Activated CD8-positive, alpha-beta memory T cell treated with anti-CD3 and anti-CD28 coated beads, Interleukin-2, amount 10 ng/mL, durations not matched to agents 7 days and 5 days (primary cell): ENCODE data around the gene TIAM2. TPM values are rescaled to one million over a fixed set of nuclear protein-coding genes. Genes with fewer than 3 reads are reported as not detected.

Experiments used
- ATAC-seq: fragments of 150-1000 bp; cut with Tn5 transposase; one replicate; pipeline ENCODE4 v1.10.0; 2021; ENCODE audit warnings: moderate library complexity
- CTCF ChIA-PET: fragments of 350-600 bp; sonication (Branson Sonifier 250); formaldehyde crosslinking; loops from one replicate; lab custom pipeline; 2021; ENCODE audit warnings: antibody characterized with exemption; lab: Charles Lee
- DNase-seq: peaks from one replicate; pipeline ENCODE4 v3.0.0-alpha.2; 2020
- H3K27ac Mint-ChIP-seq: one replicate; pipeline ENCODE4 v1.8.0; 2021; ENCODE audit warnings: mild to moderate bottlenecking, mixed read lengths
- H3K27me3 Mint-ChIP-seq: one replicate; pipeline ENCODE4 v1.8.0; 2021; ENCODE audit warnings: mixed read lengths
- H3K36me3 Mint-ChIP-seq: one replicate; pipeline ENCODE4 v1.8.0; 2021; ENCODE audit warnings: mild to moderate bottlenecking, mixed read lengths
- H3K4me1 Mint-ChIP-seq: one replicate; pipeline ENCODE4 v1.8.0; 2021; ENCODE audit warnings: mixed read lengths
- H3K4me3 Mint-ChIP-seq: one replicate; pipeline ENCODE4 v1.8.0; 2021; ENCODE audit warnings: mild to moderate bottlenecking, moderate library complexity, mixed read lengths
- H3K9me3 Mint-ChIP-seq: one replicate; pipeline ENCODE4 v1.8.0; 2022; ENCODE audit warnings: low read depth, mixed read lengths
- total RNA-seq, 2 experiments: library from RNA; stranded (reverse); gene quantifications; one replicate each; pipeline ENCODE4 v1.2.3, GENCODE V29; 2021

TIAM2 gene
- total RNA-seq, 2 experiments from 2014 or later: 6.9 to 14.6 TPM

DNA sequence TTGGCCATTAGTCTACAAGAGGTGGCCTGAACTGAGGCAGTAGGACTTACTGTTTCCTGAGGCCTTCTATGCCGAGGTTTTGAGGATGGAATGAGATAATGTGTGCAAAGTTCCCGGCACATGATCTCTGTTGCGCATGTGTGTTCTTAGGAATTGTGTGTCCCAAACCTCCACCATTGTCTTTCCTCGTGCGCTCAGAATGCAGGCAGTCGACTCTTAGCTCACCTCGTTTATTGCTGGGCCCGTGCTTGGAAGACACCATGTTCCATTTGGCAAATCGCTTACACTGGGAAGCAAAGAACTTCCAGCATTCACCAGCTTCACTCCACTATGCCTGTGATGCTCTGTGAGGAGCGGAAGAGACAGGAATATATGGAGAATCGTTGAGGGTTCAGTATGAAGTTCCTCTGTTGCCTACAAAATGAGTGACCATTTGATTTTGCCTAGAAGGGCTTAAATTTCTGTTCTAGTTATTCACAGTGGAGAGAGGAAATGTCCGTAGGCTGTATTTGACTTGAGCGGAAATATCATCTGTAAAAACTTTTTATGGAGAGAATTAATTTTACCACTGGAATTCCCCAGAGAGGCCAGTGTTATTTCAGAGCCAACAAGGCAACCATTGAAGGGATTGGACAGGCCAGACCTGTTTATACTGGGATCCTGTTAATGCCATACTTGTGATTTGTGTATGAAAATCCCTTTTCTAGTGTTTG lies 193.0 kb downstream of the TIAM2 start:
- no peak overlapping the region for H3K4me3 Mint-ChIP-seq
- no peaks in the 10 kb centered on the region for H3K9me3 Mint-ChIP-seq
- no peak overlapping the region for H3K27ac Mint-ChIP-seq
- ATAC-seq (no peak), DNase-seq (no peak)
- no peaks in the 10 kb centered on the region for H3K27me3 Mint-ChIP-seq
- H3K36me3 Mint-ChIP-seq: peaks cover 1% of the 10 kb centered on the region
- H3K4me1 Mint-ChIP-seq: peaks cover 37% of the 10 kb centered on the region
- CTCF ChIA-PET: interaction anchor here (1.5 kb wide), 1 partner anchor 260 kb away, joined by 4 read pairs; no protein-coding TSS in a partner anchor

DNA sequence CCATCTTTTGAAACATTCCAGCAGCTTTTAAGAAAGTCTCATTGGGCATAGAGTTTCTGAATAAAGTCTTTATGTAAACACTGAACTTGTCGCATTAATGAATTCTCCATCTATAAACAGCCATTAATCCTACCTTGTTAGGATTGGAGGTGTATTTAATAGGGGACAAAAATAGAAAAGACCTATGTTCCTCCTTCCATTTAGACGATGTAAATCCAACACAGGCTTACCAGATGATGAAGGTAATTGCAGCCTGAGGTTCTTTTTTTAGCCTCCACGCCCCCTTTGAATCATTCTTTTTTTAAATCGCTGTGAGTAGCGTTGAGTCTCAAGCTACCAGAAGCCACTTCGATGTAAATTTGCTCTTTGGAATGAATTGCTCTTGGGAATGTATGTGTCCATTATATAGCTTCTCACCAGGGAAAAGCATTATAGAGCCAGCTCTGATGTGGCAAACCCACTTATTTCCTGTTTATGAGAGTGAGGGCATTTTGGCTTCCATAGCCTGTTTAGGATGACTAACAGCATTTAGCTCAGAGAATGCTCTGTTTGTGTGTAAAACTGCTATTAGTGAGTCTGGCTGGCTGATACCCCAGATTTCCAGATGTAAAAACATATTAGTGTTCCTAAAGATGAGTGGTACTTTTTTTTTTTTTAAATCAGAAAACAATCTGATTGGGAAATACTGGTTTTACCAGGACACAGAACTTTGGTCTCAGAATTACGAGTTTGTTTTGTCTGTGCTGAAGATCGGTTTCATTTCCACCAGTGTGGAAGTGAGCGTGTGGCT lies 193.8 kb downstream of the TIAM2 start:
- CTCF ChIA-PET: interaction anchor here (1.2 kb wide), 1 partner anchor 35 kb away, joined by 3 read pairs; no protein-coding TSS in a partner anchor
- Mint-ChIP-seq H3K4me3 (peak overlapping the region; percentile 9), H3K36me3 (peaks cover 1% of the 10 kb centered on the region), H3K27ac (no peak overlapping the region), H3K9me3 (no peaks in the 10 kb centered on the region), H3K4me1 (peaks cover 37% of the 10 kb centered on the region), H3K27me3 (no peaks in the 10 kb centered on the region)
- ATAC-seq (peak; percentile 38), DNase-seq (no peak)

DNA sequence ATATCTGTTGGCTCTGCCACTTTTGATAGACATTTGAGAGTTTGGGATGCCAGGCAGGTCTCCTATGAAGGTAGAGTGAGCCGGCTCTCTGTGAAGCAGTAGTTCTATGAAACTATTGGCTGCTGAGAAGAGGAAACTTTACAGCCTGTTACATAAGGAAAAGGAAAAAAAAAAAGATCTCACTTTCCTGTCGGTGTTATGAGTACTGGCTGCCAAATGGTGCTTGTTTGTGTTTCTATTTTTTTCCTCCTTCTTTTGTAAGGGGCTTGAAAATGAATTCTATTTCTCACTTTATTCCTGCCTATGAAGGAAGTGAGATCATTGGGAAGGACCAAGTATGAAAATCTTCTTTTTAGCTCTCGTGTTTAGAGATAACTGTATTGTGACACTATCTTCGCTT lies 195.6 kb downstream of the TIAM2 start:
- H3K27me3 Mint-ChIP-seq: no peaks in the 10 kb centered on the region
- CTCF ChIA-PET: no interaction called here
- H3K36me3 Mint-ChIP-seq: peaks cover 1% of the 10 kb centered on the region

DNA sequence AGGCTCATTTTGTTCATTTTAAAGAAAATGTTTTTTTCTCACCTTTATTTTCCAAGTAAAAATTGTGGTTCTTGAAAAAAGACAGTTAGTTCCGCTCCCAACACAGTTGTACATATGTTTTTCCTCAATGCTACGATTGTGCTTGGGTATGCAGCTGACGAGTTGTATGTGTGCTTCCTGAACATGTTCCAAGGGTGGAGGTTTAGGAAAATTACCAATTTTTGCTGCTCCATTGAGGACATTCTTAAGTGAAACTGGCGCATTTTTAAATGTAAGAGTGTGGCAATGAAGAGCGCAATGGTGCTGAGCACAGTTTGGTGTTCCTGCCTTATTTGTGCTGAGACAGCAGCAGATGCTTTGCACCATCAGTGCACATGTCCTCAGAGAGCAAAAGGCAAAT lies 198.4 kb downstream of the TIAM2 start:
- Mint-ChIP-seq H3K27me3 (no peaks in the 10 kb centered on the region), H3K27ac (no peak overlapping the region), H3K4me3 (no peak overlapping the region), H3K9me3 (no peaks in the 10 kb centered on the region), H3K4me1 (peaks cover 15% of the 10 kb centered on the region), H3K36me3 (peaks cover 1% of the 10 kb centered on the region)
- CTCF ChIA-PET: no interaction called here
- no peak for DNase-seq
- ATAC-seq: no peak

More for the DNA sequence above, 195.6 kb downstream of the TIAM2 start:
- Mint-ChIP-seq H3K4me1 (peaks cover 35% of the 10 kb centered on the region), H3K4me3 (no peak overlapping the region), H3K9me3 (no peaks in the 10 kb centered on the region), H3K27ac (no peak overlapping the region)
- ATAC-seq (no peak), DNase-seq (no peak)

DNA sequence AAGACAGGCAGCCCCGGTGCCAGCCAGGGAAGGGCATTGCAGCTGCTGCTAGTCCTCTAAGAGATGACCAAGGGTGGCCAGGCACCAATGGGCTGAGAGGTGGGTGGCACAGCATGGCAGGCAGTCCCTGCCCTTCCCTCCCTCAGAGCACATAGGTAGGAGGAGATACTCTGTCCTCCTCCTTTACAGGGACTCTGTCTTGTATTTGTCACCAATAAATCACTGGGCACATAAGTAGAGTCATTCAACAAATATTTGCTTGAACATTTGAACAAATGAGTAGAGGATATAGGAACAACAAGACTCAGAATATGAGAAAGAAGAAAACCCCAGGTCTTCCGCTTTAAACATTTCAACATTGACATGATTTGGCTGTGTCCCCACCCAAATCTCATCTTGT lies 199.3 kb downstream of the TIAM2 start:
- CTCF ChIA-PET: no interaction called here
- DNase-seq (no peak), ATAC-seq (no peak)
- Mint-ChIP-seq H3K27ac (no peak overlapping the region), H3K27me3 (no peaks in the 10 kb centered on the region), H3K4me1 (peaks cover 7% of the 10 kb centered on the region), H3K9me3 (no peaks in the 10 kb centered on the region), H3K36me3 (peaks cover 1% of the 10 kb centered on the region), H3K4me3 (no peak overlapping the region)

DNA sequence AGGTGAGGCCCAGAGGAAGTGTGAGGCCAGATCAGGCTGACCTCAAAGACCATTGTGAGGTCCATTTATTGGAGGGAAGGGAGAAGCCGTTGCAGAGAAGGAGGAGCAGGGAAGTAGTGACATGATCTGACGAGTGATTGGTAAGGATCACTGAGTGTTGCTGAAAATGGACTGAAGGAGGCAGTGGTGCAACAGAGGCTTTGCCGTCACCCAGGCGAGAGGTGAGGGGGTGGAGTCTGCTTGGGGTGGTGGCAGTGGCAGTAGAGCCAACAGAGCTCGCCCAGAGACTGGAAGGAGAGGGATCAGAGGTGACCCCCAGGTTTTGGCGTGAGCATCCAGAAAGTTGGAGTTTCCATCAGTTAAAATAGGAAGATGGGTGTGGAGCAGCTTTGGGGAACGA lies 200.8 kb downstream of the TIAM2 start:
- no peak for DNase-seq
- H3K27ac Mint-ChIP-seq: no peak overlapping the region
- ATAC-seq: no peak
- peaks cover 5% of the 10 kb centered on the region for H3K27me3 Mint-ChIP-seq
- no peak overlapping the region for H3K4me3 Mint-ChIP-seq
- no peaks in the 10 kb centered on the region for H3K36me3 Mint-ChIP-seq
- no peaks in the 10 kb centered on the region for H3K9me3 Mint-ChIP-seq
- H3K4me1 Mint-ChIP-seq: no peaks in the 10 kb centered on the region
- CTCF ChIA-PET: no interaction called here

DNA sequence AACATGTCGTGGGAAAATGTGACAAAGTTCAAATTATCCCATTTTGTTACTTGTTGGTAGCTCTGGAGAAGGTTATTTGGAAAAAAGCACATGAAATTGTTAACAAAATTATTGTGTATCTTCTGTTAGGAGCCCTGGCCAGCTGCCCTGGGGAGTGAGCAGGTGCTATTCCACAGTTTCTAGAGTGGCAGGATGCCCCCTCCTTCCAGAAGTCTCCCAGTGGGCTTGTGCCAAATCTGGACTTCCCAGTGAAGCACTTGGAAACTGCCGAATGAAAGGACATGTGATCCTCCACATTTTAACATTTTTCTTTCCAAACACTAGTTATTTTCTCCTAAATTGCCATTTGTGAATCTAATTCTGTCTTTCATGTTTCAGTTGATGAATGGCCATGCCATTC lies 201.8 kb downstream of the TIAM2 start:
- no peaks in the 10 kb centered on the region for H3K36me3 Mint-ChIP-seq
- ATAC-seq (no peak), DNase-seq (no peak)
- H3K27ac Mint-ChIP-seq: no peak overlapping the region
- no peaks in the 10 kb centered on the region for H3K4me1 Mint-ChIP-seq
- no peaks in the 10 kb centered on the region for H3K9me3 Mint-ChIP-seq
- CTCF ChIA-PET: no interaction called here
- no peak overlapping the region for H3K4me3 Mint-ChIP-seq
- peaks cover 6% of the 10 kb centered on the region for H3K27me3 Mint-ChIP-seq

DNA sequence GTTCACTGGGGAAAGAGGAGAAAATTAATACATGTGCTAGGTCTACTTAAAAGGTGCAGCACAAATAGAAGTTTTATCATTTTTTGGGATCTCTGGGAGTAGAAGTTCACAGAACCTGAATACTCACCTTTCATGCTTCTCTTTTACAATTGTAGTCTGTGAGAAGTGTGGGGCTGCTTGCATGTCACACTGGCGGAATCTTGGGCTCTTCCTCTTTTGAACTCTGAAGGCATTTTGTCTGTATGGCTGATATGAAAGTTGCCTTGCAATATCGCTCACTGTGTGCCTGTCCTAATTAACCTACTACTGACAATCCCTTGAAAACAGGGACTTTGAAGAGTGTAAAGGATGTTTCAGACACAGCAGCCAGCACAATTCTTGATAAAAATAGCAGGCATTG lies 202.8 kb downstream of the TIAM2 start:
- no peak overlapping the region for H3K4me3 Mint-ChIP-seq
- H3K27ac Mint-ChIP-seq: no peak overlapping the region
- CTCF ChIA-PET: no interaction called here
- H3K4me1 Mint-ChIP-seq: no peaks in the 10 kb centered on the region
- H3K27me3 Mint-ChIP-seq: peaks cover 6% of the 10 kb centered on the region
- ATAC-seq (no peak), DNase-seq (no peak)
- H3K36me3 Mint-ChIP-seq: no peaks in the 10 kb centered on the region
- H3K9me3 Mint-ChIP-seq: no peaks in the 10 kb centered on the region

DNA sequence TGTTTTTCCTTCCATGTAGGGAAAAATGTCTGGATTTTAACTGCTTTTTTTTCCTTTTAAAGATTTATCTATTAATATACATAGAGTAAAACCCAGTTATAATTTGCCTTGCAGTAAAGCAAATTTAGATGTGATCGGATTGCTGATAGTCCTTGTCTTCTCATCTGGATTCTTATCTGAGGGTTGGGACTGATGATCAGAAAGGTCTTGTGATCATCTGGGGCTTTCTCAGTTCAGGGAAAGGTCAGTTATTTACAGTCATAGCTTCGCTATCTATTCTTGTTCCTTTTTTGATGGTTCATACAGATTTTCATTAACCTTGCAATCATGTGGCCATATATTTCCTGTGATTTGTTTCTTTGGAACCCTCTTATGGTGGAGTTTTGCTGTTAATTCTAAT lies 204.9 kb downstream of the TIAM2 start:
- CTCF ChIA-PET: no interaction called here
- Mint-ChIP-seq H3K4me1 (no peaks in the 10 kb centered on the region), H3K36me3 (no peaks in the 10 kb centered on the region), H3K4me3 (no peak overlapping the region), H3K9me3 (no peaks in the 10 kb centered on the region), H3K27me3 (peaks cover 8% of the 10 kb centered on the region), H3K27ac (no peak overlapping the region)
- ATAC-seq (no peak), DNase-seq (no peak)

DNA sequence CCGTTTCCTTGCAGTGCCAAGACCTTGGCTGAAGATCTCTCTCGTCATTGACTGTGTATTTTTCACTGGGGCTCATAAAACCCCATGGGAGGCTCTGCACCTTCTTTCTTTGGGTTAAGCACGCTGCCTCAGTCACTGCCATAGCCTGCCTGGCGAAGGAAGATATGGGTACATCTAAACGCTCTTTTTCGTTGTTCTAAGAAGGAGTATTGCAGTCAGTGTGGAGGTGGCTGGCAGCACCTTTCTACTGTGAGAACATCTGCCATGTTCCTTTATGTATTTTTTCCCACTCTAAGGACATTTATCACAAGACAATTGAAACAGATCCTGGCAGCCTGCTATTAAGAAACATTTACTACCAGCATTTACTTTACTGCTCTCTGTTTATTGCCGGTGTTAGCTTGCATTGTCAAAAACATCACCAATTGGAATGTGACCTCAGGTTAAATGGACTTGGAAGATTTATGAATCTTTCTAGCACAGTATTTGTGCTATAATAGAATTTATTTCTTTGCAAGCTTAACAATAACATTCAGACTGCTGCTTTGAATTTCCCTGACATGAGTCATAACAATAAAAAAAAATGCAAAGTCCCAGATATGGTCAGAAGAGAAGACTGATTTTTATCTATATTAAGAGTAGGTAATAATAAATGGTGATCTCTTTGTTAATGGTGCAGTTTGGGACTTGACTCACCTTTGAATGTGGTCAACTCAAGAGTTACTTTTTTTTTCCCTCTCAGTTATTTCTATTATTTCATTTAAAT lies 206.5 kb downstream of the TIAM2 start:
- no peak for DNase-seq
- Mint-ChIP-seq H3K27ac (no peak overlapping the region), H3K4me3 (no peak overlapping the region), H3K27me3 (peaks cover 11% of the 10 kb centered on the region), H3K9me3 (no peaks in the 10 kb centered on the region), H3K36me3 (no peaks in the 10 kb centered on the region), H3K4me1 (no peaks in the 10 kb centered on the region)
- ATAC-seq: no peak
- CTCF ChIA-PET: no interaction called here

DNA sequence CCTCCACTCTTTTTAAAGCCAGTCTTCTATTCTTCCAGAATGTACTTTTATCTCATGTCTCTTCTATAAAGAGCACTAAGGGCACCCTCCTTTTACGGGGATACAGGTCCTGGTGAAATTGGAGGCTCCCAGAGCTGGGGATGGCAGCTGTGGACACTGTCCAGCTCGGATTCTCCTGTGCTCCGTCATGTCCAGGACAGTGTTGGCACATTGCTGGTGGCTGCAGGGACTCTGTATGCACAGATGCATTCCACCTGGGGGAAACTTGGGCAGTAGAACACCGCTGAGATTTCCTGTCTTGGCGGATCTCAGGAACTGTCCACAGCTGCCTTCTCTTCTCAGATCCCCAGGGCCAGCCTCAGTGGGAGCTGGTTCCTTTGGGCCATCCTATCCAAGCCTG lies 212.1 kb downstream of the TIAM2 start:
- ATAC-seq: no peak
- peaks cover 5% of the 10 kb centered on the region for H3K36me3 Mint-ChIP-seq
- no peaks in the 10 kb centered on the region for H3K4me1 Mint-ChIP-seq
- DNase-seq: no peak
- peaks cover 6% of the 10 kb centered on the region for H3K27me3 Mint-ChIP-seq
- no peak overlapping the region for H3K4me3 Mint-ChIP-seq
- H3K27ac Mint-ChIP-seq: no peak overlapping the region
- no peaks in the 10 kb centered on the region for H3K9me3 Mint-ChIP-seq
- CTCF ChIA-PET: interaction anchor here (1.3 kb wide), 1 partner anchor 29 kb away, joined by 4 read pairs; no protein-coding TSS in a partner anchor

DNA sequence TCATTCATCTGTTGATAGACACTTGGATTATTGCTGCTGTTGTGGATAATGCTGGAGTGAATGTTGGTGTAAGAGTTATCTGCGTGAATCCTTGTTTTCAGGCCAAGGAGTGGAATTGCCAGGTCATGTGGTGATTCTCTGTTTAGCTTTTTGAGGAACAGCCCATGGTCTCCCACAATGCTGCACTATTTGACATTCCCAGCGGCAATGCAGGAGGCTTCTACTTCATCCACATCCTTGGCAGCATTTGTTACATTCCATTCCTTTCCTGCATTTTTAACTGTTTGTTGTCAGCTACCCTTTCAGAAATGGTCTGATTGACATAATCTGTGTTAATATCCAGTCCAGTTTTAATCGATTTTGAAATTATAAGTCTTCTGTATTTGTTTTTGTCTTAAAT lies 217.0 kb downstream of the TIAM2 start:
- H3K36me3 Mint-ChIP-seq: peaks cover 5% of the 10 kb centered on the region
- H3K27me3 Mint-ChIP-seq: peaks cover 9% of the 10 kb centered on the region
- no peak for DNase-seq
- no peak overlapping the region for H3K4me3 Mint-ChIP-seq
- no peaks in the 10 kb centered on the region for H3K9me3 Mint-ChIP-seq
- ATAC-seq: no peak
- CTCF ChIA-PET: no interaction called here
- no peaks in the 10 kb centered on the region for H3K4me1 Mint-ChIP-seq
- no peak overlapping the region for H3K27ac Mint-ChIP-seq

DNA sequence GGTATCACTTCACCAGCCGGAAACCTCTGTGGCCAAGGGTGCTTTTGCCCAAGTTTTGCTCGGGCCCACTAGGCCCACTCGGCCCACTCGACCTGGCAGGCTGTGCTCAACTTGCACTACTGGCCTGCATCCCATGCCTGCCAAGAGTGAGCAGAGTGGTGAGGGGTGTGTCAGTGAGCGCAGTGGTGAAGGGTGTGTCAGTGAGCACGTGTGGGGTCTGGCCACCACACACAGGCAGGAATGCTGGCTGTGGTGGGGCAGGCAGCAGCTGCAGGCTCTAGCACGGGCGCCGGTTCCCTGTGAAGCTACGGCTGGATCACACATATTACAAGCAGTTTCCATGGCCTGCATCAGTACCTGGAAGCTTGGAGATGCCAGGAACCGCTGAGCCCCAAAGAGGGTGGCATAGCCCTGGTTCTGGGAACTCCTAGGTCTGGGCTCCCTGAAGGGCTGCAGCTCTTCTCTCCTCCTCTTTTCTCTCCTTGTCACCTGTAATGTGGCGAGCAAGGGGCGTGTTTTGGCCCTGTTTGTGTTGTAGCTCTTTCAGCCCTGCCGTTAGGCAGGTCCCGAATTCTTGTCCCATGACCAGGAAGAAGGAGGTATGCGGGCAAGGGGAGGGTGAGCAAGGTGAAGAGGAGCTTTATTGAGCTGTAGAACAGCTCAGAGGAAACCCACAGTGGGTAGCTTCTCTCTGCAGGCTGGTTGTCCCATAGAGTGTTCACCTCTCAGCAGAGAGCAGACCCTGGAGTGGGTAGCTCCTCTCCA lies 217.7 kb downstream of the TIAM2 start:
- peaks cover 9% of the 10 kb centered on the region for H3K27me3 Mint-ChIP-seq
- peaks cover 5% of the 10 kb centered on the region for H3K36me3 Mint-ChIP-seq
- H3K4me3 Mint-ChIP-seq: no peak overlapping the region
- no peak for DNase-seq
- ATAC-seq: no peak
- H3K9me3 Mint-ChIP-seq: no peaks in the 10 kb centered on the region
- no peaks in the 10 kb centered on the region for H3K4me1 Mint-ChIP-seq
- no peak overlapping the region for H3K27ac Mint-ChIP-seq
- CTCF ChIA-PET: no interaction called here
